ENCODE results near the gene RTN4IP1.
"Not testable (repeated sequence)": the region's sequence is repeated elsewhere in the genome, so short reads cannot be mapped to it uniquely, and the experiment has no call there.

Gene RTN4IP1

DNA sequence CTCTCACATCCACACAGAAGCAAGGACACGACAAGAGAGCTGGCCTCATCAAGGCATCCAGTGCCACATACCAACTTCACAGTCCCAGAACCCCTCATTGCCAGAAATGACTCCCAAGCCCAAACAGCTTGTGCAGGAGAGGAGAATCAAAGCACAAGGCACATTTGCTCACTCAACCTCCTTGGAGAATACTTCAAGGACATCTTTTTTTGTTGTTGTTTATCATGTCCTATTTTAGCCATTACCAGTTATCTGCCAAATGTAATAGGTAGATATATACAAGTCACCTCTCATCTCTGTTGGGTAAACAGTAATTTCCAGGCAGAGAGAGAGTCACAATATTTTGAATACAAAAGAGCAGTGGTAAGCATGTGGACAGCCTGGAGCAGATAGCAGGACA, 47.8 kb downstream of the RTN4IP1 start:
- DNase-seq (ENCODE audit: low read depth): no peak

DNA sequence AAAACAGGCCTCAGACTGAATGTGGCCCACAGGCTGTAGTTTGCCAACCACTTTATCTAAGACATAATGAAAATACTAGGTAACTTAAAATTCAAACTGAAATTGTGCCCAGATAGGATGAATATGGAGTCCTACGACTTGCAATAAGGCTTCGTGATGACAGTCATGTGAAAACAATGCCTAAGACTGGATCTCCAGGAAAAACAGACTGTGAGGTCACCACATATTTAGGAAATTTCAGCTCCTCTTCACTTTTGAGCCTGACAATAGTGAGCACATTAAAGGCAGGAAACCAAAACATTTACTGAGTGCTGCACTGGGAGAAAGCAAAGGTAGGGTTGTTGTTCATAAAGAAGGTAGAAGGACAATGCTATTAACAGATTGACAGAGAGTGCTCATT, 50.0 kb downstream of the RTN4IP1 start:
- no peak for DNase-seq (ENCODE audit: low read depth)

DNA sequence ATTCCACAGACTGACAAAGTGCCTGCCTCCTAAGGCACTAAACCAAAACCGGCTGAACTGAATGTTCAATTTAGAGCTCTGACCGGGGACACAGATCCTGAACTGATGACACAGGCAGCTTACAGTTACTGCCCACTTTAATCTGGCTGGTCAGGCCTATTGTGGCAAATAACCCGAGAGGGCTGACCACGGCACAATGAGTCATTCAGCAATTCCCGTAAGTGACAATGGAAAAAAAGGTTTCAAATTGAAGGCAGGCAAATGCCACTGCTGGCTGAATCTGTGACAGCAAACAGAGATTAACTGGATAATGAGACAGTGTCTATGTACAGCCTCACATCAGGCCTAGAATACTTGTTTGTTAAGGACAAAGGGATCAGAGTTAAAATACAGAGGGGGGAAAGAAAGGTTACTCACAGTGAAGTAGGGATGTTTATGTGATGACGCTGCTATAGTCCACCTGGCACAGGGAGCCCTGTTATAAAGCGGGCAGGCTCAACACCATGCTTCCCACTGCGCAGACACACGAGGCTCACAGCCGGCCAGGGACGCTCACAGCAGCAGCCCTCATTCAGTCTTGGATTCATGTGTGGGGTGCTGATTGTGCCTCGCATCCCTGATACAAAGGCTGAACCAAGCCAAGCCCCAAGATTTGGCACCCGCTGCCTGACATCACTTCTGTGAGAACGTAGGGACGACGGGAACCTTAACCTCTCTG, 54.4 kb downstream of the RTN4IP1 start:
- DNase-seq (ENCODE audit: low read depth): peak; percentile 85

DNA sequence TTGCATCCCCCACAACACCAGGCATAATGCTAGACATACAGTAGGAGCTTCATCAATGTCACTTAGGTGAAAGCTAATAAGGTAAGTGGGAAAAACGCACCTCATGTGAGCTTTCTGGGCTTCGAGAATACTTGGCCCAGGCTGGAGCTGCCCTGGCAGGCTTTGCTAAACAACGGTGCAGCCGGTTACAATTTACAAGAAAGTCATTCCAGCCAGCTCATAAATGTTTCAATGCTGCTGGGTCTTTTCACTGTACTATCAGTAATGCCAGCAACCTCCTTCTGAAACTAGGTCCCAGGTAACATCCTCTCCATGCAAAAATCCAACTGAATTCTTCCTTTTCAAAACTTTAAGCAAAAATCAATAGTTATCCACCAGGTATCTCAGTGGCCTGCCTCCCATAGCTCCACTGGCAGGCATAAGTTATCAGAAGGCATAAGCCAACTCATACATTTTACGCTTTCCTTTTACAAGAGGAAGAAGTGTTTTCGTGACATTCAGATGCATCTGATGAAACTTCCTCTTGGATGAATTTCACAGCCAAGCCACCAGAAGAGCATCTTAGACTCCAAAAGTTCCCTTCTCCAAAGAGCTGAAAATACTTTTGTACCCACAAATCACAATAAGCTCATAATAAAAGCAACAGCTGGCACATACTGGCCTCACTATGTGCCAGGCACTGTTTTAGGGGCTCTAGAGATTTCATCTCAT, 56.3 kb downstream of the RTN4IP1 start:
- DNase-seq (ENCODE audit: low read depth): peak; percentile 20

DNA sequence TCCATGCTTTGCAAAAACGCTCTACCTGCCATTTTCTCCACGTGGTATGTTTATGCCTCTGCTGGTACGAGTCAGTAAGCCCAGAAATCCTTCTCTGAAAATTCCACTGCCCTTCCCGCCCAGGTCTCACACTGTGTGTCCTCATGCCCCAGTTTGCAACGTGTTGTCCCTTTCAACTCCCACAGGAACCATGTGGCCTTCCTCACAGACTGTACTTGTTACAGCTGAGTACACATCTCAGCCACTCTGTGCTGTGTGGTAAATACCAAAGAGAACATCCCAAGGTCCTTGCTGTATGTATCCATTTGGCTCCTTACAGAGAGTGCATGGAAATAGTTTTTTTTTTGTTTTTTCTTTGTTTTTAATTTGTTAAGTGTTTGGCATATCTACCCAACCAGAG, 56.9 kb downstream of the RTN4IP1 start:
- DNase-seq (ENCODE audit: low read depth): no peak

DNA sequence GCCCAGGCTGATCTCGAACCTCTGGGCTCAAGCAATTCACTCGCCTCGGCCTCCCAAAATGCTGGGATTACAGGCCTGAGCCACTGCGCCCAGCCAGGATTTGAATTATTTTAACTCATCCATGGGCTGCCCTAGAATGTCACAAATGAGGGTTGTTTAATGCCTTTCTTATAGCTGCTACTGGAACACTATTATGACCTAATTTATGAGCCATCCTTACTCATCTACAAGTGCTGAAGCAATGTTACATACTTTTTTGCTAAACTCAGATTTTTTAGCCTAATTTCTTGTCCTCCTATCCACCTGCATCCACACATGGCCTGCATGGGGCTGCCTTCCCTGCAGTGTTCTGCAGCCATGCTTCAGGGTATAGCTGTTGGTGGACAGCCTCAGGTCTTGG, 59.9 kb downstream of the RTN4IP1 start:
- no peak for DNase-seq (ENCODE audit: low read depth)

DNA sequence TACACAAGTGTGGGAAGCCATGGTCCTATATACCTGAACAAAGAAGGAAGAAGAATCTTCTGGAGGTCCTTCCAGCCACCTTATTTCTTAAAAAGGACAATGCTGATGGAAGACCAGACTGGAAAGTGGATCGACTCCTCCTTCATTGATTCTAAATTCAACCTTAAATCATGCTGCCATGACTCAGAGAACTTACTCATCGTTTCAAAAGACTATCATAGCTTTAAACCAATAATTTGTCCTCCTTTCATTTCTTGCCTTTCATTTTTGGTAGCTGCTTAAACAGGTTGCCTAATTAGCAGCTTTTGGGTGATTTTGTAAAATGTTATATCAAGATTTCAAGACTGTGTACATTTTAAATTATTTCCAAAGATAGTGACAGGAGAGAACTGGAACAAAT, 60.8 kb downstream of the RTN4IP1 start:
- DNase-seq (ENCODE audit: low read depth): no peak

DNA sequence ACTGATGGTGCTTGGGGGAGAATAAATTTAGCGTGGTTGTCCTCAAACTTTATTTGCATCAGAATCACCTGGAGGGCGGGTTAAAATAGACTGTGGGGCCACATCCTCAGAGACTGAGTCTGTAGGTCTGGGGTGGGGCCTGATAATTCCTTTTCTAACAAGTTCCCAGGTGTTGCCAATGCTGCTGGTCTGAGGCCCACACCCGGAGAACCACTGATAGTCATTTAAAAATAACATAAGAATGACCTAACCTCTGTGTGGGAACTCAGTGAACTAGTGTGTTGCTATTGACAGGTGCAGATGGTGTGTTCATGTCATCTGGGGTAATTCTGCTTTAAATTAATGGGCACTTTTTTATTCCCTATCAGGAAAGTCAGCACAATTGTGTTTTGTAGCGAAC, 64.8 kb downstream of the RTN4IP1 start:
- DNase-seq (ENCODE audit: low read depth): no peak

DNA sequence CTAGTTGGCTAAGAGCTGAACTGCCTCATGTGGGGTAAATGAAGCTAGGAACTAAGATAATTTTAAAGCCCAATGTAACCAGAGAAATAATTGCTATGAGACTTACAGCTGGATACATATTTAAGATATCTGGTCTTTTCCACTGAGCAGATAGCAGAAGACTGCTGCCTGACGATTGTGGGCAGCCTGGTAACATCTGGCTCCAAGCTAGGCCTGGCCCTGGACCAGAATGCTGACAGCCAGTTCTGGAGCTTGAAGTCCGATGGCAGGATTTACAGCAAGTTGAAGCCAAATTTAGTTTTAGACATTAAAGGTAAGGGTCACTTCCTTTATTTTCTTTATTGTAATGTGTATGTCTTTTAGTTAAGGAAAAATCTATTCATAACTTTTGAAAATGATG, 65.7 kb downstream of the RTN4IP1 start:
- DNase-seq (ENCODE audit: low read depth): peak; percentile 27

DNA sequence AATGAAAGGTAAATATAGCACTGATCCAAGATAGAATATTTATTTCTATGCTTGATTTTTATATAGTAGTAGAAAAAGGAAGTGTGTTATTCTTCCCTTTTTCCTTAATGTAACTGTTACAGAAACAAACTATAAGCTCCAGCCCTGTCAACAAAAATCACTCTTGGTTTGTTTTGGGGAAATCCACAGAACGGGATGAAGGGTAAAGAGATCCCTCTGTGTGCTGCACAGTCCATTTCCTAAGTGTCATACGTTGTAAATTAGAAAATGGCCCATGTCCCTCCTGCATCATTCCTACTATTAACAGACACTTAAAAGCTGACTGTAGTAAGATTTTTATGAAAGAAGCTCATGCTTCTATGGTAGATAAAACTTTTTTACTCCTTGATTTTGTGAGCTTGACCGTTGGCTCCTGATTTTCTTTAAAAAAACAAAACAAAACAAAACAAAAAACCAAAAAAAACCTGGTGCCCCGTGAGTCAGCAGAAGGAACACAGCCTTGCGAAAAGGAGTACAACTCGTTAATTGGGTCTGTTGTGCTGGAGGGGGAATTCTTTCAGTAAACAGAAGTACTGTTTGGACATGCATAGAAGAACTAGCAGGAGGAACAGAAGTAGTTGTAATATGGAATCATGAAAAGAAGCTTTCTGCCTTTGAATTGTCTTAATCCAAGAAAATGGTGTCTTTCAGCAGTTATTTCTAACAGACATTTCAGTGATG, 67.5 kb downstream of the RTN4IP1 start:
- peak; percentile 75 for DNase-seq (ENCODE audit: low read depth)

DNA sequence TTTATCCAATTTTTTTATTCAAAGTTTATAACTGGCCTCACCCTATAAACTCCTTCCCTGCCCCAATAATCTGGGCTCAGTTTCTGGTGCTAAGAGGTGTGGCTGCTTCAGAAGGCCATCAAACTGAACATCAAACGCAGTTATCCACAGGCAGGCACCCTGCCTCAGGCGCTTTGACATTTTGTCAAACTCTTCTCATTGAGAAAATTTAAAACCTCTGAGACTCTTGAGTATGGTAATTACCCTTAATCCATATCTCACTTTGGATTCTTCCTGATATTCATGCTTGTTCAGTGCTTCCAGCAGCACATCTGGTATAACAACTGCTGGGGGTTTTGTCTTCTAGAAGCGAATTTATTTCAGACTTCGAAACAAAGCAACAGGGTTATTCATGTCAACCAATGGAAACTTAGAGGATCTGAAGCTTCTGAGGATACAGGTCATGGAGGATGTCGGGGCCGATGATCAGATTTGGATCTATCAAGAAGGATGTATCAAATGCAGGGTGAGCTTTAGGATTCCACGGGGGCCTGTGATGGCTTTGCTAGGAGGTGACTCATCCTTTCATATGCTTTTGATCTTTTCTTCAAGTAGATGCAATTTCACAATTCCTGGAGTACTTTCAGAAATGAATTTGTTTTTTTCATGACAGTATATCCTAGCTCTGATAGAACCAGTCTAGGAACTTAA, 68.2 kb downstream of the RTN4IP1 start:
- DNase-seq (ENCODE audit: low read depth): peak; percentile 82

DNA sequence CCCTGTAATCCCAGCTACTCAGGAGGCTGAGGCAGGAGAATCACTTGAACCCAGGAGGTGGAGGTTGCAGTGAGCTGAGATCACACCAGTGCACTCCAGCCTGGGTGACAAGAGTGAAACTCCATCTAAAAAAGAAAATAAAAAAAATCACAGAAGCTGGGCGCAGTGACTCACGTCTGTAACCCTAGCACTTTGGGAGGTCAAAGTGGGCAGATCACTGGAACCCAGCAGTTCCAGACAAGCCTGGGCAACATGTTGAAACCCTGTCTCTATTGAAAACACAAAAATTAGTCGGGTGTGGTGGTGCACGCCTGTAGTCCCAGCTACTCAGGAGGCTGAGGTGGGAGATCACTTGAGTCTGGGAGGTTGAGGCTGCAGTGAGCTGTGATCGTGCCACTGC, 69.6 kb downstream of the RTN4IP1 start:
- DNase-seq (ENCODE audit: low read depth): not testable (repeated sequence)

DNA sequence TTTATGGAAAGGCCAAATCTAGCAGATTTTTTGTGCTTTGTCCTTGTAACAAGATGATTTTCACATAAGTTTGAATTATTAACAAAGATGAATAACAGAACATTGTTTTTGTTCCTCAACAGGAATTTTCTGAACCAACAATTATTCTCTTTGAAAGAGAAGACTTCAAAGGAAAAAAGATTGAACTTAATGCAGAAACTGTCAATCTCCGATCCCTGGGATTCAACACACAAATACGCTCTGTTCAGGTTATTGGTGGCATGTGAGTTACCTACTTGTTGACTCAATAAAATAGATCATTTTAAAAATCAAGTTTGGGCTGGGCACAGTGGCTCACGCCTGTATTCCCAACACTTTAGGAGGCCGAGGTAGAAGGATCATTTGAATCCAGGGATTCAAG, 70.9 kb downstream of the RTN4IP1 start:
- DNase-seq (ENCODE audit: low read depth): no peak

DNA sequence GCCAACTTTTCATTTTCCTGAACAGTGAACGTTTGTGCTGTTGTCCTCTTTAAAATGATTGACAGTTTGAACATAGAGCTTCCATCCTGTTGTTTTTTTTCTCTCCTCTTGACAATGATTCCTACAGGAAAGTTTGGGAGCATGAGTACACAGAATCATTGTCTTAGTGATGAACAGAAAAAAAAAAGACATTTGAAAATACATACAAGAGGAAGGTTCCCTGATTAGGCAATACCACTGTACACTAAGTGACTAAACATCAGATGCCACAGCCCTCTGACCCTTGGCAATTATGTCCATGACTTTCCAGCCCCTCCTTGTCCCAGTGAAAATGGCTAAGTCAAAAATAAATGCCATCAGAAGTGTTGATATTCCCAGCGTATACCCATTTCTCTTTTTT, 71.5 kb downstream of the RTN4IP1 start:
- peak; percentile 43 for DNase-seq (ENCODE audit: low read depth)

DNA sequence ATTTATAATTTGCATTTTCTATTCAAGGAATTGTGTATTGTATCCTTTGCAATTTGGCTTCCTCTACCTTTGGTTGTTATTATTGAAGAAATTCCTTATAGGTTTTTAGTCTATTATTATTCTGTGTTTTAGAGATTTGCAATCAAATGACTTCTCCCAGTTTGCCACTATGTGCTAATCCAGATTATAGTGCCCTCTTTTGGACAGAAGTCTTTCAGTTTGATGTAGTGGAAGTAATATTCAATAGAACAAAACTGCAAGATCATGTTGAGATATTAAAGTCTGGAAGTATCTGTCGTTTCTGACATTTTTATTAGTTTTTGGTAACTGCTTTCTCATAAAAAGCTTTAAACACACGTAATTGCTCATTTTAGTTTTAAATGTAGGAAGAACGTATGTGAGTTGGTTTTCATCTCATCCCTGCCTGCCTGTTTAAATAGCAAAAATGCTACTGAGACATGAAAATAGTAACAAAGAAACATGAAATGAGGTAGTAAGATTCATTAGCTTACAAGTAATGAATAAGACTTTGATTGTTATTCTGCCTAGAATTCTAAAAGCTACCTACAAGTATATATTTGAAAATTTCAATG, 72.8 kb downstream of the RTN4IP1 start:
- DNase-seq (ENCODE audit: low read depth): peak; percentile 32

DNA sequence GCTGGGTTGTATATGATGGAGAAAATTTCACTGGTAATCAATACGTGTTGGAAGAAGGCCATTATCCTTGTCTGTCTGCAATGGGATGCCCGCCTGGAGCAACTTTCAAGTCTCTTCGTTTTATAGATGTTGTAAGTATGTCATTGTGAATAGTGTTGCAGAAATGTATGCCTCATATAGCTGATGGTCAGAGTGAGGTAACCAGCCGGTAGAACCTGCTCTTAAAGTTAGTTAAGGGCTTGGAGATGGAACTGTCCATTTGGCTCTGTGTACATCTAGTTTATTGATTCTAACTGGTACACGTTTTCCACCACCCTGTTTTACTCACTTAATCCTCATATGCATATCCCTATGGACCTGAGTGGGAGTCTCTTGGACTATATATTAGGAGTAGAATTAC, 73.5 kb downstream of the RTN4IP1 start:
- DNase-seq (ENCODE audit: low read depth): no peak

DNA sequence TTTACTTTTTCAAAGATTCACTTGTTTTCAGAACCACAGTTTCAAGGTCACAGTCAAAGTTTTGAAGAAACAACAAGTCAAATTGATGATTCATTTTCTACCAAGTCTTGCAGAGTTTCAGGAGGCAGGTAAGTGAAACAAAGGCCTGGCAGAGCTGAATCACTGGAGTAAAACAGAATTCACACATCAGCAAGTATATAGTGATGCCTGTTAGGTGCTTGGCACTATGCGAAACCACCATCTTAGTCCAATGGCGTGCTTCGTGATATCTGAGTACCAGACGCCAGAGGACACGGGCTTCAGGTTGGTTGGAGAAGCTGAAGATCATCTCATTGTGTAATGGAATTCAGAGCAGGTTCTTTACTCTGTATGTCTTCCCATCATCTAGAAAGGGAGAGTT, 75.9 kb downstream of the RTN4IP1 start:
- no peak for DNase-seq (ENCODE audit: low read depth)

DNA sequence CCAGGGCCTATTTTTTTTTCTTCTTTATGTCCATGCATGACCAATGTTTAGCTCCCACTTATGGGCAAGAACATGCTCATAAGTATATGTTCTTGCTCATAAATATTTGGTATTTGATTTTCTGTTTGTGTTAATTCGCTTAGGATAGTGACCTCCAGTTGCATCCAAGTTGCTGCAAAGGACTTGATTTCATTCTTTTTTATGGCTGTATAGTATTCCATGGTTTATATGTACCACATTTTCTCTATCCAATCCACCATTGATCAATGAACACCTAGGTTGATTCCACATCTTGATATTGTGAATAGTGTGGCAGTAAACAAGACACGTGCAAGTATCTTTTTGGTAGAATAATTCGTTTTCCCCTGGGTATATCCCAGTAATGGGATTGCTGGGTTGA, 78.1 kb downstream of the RTN4IP1 start:
- DNase-seq (ENCODE audit: low read depth): no peak

DNA sequence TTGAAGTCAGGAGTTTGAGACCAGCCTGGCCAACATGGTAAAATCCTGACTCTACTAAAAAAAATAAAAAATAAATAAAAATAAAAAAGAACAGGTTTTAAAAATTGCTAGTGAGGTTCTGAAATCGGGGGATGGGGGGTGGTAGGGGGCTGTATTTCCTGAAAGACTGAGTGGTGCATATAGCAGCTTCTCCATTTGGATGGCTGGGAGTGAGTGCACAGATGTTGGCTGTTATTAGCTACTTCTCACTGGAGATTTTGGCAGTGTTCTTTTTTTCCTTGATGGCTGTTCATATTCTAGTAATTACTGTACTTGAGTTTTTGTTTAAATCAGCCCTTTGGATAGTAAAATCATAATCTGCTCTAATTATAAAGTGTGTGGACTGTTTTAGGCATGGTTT, 79.8 kb downstream of the RTN4IP1 start:
- no peak for DNase-seq (ENCODE audit: low read depth)

DNA sequence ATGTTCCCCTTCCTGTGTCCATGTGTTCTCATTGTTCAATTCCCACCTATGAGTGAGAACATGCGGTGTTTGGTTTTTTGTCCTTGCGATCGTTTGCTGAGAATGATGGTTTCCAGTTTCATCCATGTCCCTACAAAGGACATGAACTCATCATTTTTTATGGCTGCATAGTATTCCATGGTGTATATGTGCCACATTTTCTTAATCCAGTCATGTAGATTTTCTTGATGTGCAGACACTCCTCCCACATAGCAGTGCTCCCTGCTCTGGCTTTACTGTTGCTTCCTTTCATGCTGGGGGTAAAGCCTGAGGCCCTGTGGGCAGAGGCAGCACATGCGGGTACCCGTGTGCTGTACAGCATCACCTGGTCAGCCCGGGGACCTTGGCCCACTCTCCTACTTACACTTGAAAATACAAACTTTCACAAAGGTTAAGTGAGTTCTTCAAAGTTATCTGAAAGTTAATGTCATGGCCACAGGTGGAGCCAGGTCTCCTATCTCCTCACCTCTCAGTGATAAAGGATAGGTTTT, 80.3 kb downstream of the RTN4IP1 start:
- DNase-seq (ENCODE audit: low read depth): not testable (repeated sequence)

DNA sequence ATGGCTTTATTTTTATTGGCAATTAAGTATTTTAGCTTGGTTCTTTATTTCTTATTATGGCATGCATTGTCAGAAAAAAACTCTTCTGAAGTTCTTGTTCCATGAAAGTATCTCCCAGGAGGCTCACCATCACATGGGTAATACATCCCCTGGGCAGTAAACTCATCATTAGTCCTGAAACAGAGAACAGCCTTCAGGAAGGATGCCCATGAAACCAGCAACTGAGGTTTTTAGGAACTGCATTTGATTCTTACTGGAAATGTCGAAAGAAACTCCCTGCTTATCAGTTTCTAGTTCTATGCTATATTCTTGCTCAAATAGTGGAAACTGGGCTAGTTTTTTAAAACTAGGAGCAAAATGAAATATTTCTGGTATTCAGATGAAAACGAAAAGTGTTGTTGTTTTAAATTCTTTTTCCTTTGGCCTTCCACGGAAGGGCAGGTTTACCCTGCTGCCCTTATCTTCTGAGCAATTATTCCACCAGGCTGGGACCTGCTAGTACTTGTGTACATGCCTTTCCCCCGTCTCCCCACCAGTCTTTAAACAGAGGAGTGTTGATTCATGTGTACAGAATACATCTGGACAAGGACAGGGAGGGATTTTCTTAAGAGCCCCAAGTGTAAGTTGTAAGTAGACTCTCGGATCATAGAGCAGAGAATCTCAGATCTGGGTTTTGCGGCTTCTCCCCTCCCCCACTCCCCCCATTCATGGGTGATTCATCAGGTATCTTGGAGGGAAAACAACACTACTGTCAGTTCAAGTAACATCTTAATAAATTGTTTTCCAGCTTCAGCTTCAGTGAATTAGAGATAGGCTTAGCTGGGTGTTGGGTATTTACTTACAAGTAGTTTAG, 81.5 kb downstream of the RTN4IP1 start:
- peak; percentile 42 for DNase-seq (ENCODE audit: low read depth)

Data from fibroblast of gingiva (primary cell).